LNCAP (cell line): ENCODE results near the gene SGTA.

Experiments used
- CTCF ChIP-seq: fragments of 450-650 bp; IDR thresholded peaks from 2 replicates; pipeline ENCODE4 v1.5.1; 2017; ENCODE audit warnings: mild to moderate bottlenecking

Gene SGTA

GRCh38 chr19:2743099-2743498 lies 40.0 kb downstream of the SGTA start:
- TF ChIP-seq CTCF, result no peak

- no peak for TF ChIP-seq CTCF
These were observed 42.8 kb downstream of the SGTA start for GRCh38 chr19:2740314-2740656.

GRCh38 chr19:2739602-2740313 lies 43.3 kb downstream of the SGTA start, which contains the start of gene SLC39A3:
SLC39A3 (minus strand) TSS chr19:2740017; CDS start chr19:2737257, 2,760 bp downstream.
- TF ChIP-seq CTCF, result no peak

DNA sequence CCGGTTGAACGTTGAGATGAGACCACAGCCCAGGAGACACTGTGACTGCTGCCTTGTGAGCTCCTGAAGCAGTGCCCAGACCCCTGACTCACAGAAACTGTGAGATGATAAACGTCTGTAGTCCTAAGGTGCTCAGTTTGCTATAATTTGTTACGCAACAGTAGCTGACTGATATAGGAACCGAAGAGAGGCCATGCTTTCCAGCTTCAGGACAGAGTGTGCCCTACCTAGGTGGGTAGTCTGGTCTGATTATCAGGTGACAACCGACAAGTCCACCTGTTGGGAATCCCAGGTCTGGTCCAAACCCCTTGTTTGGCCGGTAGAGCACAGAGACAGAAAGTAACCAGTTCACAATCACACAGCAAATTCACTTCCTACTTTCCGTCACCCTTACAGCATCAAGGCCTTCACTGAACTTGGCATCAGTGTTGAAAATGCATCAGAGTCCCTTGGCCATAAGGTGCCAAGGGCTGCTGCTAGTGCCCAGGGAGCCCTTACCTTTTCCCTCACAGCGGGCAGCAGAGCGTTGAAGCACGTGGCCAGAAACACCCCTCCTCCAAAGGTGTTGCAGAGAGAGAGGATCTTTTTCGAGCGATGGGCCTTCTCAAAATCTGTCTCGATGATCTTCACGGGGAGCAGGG lies 46.4 kb downstream of the SGTA start:
- no peak for TF ChIP-seq CTCF

- no peak for TF ChIP-seq CTCF
These were observed 47.7 kb downstream of the SGTA start for GRCh38 chr19:2735374-2735773.

DNA sequence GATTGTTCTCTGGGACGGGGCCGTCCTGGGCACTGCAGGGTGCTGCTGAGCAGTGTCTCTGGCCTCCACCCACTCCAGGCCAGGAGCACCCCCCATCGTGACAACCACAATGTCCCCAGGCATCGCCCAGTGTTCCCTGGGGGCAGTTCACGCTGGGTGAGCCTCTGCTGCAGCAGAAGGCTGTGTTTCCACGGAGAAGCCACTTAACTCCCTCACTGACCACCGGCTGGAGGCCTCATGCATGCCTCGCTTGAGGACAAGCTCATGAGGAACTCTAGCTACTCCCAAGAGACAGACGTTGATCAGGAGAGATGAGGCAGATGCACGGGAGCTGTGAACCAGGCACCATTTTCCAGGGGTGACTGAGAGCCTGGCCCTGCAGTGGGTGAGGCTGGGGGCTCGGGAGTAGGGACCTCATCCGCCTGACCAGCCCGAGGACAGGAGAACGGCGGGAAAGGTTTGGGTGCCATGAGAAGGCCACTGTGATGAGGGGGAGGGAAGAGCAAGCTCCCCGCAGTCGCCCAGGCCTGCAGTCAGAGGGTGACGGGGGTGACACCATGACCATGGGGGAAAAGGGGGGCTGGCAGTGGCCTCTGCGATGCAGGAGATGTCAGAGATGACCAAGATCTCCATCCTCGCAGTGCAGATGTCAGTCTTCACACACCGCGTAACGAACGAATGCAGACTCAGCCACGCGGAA lies 48.3 kb downstream of the SGTA start:
- no peak for TF ChIP-seq CTCF

- no peak for TF ChIP-seq CTCF
These were observed 49.0 kb downstream of the SGTA start for GRCh38 chr19:2733930-2734588.
